Endometrium (tissue), 2 donors: Measurements from ENCODE around the gene SLC39A3.

Experiments
- FAIRE-seq: peaks from 2 replicates; lab custom pipeline; 2012; peaks lifted over from hg19 to GRCh38; lab: Jason Lieb, UNC
- donor health status: control.
- donor health status: control.

SLC39A3 gene

DNA sequence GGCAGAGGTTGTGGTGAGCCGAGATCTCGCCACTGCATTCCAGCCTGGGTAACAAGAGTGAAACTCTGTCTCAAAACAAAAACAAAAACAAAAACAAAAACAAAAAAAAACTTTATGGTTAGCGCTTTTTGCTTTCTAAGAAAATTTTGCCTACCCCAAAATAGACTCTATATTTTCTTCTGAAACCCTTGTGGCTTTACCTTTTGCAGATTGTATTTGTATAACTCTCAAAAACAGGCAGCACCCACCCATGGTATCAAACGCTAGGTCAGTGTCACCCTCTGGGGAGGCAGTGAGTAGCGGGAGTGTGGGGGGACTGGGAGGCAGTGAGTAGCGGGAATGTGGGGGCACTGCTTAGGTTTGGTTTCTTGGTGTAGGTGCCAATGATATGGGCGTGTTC lies 7.5 kb upstream of the SLC39A3 start:
- no peak for FAIRE-seq

- no peak for FAIRE-seq
Measured at GRCh38 chr19:2744113-2744512, 4.3 kb upstream of the SLC39A3 start.

- no peak for FAIRE-seq
Measured at GRCh38 chr19:2743099-2743498, 3.3 kb upstream of the SLC39A3 start.

DNA sequence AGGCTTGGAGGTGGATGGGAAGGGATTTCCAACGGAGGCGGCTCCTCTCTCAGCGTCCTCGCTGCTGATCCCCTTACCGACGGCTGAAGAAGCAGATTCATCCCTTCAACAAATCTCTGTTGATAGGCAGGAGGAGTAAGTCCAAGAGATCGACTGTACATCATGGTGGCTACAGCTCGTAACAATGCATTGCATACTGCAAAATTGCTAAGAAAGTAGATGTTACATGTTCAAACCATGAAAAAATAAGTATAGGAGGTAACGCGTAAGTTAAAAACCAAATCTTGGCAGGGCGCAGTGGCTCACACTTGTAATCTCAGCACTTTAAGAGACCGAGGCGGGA lies 468 bp upstream of the SLC39A3 start:
- no peak for FAIRE-seq

GRCh38 chr19:2736550-2737190 lies 3.1 kb downstream of the SLC39A3 start:
- no peak for FAIRE-seq

DNA sequence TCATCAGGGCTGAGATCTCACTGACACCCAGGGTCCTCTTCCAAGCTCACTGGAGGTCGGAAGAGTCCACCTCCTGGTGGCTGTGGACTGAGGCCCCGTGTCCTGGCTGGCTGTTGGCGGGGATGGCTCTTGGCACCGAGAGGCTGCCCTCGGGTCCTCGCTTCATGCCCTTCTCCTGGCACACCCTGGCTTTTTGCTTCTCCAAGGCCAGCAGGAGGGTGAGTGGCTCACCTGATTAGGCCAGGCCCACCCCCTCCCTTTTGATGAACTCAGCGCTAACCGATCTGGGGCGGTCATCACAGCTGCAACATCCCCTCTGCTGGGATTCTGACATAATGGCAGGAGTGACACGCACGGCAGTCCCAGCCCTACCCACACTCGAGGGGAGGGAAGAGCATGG lies 4.4 kb downstream of the SLC39A3 start:
- no peak for FAIRE-seq

DNA sequence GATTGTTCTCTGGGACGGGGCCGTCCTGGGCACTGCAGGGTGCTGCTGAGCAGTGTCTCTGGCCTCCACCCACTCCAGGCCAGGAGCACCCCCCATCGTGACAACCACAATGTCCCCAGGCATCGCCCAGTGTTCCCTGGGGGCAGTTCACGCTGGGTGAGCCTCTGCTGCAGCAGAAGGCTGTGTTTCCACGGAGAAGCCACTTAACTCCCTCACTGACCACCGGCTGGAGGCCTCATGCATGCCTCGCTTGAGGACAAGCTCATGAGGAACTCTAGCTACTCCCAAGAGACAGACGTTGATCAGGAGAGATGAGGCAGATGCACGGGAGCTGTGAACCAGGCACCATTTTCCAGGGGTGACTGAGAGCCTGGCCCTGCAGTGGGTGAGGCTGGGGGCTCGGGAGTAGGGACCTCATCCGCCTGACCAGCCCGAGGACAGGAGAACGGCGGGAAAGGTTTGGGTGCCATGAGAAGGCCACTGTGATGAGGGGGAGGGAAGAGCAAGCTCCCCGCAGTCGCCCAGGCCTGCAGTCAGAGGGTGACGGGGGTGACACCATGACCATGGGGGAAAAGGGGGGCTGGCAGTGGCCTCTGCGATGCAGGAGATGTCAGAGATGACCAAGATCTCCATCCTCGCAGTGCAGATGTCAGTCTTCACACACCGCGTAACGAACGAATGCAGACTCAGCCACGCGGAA lies 5.1 kb downstream of the SLC39A3 start:
- FAIRE-seq: no peak

DNA sequence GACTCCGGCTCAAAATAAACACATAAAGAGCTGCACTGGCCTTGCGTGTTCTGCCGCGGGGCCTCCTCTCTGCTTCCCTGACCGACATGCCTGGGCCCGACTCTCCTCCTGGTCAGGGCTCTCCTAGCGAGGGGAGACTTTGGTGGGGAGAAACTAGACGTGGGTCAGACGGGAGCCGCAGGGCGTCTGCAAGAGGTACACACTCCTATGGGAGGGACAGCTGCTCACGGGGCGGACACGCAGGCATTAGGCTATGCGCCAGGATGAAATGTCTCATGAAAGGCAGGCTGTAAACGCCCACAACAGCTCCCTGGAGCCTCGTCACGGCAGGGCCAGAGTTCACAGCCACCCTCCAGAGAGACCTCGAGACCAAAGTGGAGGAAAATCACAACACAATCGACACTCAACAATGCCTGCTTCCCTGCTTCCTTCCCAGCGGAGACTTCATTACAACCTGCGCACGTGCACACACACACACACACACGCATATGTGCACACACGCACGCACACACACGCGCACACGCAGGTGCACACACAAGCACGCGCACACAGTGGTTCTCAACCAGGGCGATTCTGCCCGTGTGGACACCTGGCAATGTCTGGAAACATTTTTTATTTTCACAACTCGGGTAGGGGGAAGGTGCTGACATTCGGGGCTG lies 5.8 kb downstream of the SLC39A3 start:
- no peak for FAIRE-seq

GRCh38 chr19:2732883-2733282 lies 6.9 kb downstream of the SLC39A3 start:
- no peak for FAIRE-seq

- FAIRE-seq: no peak
Measured at GRCh38 chr19:2732157-2732725, 7.6 kb downstream of the SLC39A3 start.

GRCh38 chr19:2731181-2731995 lies 8.4 kb downstream of the SLC39A3 start:
- FAIRE-seq: no peak

DNA sequence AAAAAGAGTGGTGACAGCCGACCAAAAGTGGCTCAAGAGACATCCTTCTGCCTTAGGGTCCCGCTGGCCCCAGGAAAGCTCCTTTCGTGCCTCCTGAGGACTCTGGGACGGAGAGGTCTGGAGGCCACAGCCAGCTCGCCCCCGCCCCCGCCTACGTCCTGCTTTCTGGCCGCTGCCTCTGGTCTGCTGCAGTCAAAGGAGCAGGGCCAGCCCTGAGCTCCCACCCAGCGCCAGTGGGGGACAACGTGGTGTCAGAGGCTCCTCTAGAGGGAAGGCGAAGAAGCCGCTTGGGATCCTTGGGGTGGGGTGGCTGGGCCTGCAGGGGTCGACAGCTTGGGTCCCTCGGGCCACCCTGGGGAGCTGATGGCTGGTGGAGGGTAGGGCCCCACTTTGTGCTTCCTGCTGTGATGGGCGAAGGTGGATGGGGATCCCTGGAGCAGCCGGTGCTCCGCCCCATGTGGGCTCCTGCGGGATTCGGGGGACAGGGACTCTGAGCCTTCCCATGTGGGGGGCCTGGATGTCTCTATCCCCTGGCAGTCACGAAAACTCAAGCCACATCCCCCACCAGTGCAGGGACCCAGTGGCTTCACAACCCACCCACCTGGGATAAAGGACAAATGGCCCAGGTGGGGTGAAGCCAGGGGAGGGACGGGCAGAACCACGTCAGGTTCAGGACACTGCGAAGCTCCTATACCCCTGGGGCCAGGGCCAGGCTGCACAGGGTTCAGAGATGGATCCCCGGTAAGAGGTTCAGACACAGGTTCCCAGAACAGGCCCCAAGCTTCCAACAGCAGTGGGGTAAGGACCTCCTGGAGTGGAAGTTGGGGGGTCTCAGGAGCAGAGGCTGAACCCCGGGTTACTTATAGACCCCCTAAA lies 9.6 kb downstream of the SLC39A3 start:
- no peak for FAIRE-seq

- no peak for FAIRE-seq
Measured at GRCh38 chr19:2728783-2729387, 10.9 kb downstream of the SLC39A3 start.

- FAIRE-seq: no peak
Measured at GRCh38 chr19:2727640-2727944, 12.2 kb downstream of the SLC39A3 start.

- no peak for FAIRE-seq
Measured at GRCh38 chr19:2726904-2727639, 12.7 kb downstream of the SLC39A3 start.

- no peak for FAIRE-seq
Measured at GRCh38 chr19:2726160-2726855, 13.5 kb downstream of the SLC39A3 start.

DNA sequence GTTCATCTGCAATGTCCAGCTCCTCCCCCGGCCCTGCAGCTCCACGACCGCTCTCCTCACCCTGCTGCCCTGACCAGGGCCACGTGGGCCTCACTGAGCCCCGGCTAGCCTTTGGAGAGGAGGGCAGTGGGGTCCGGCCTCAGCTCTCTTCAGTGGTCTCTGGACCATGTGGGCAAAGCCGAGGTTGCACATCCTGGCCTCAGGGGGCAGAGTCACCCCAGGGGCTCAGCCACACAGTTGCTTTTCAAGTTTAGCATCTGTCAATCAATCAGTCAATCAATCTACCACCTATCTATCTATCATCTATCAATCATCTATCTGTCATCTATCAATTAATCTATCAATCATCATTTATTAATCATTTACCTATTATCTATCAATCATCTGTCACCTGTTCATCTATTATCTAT lies 15.7 kb downstream of the SLC39A3 start:
- no peak for FAIRE-seq

- FAIRE-seq: no peak
Measured at GRCh38 chr19:2723747-2724146, 16.1 kb downstream of the SLC39A3 start.

GRCh38 chr19:2723345-2723715 lies 16.5 kb downstream of the SLC39A3 start:
- no peak for FAIRE-seq
